Measurements from ENCODE around the gene CDC42SE2.
A peak's percentile ranks its signal among the peaks of the same experiment; 100 is the strongest.

CDC42SE2 gene

DNA sequence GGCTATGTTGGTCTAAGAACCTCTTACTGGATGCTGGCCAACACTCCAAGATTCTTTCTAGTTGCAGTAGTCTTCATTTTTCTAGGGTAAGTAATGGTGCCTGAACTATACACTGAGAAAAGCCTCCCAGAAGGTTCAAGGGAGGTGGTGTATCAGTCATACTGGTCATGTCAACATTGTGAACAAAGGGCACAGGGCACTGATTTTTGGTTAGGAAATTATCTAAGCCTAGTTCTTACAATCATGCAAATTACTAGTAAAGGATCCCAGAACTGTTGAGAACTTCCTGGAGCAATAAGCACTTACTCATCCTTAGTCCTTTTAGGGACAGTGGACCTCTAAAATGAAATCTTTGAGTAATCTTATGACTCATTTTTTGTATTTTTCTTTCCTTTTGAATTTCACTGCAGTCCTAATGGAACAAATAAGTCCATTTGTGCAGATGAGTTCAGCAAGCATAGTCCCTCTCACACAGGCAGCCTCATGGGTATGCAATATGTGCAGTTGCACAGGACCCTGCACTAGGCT is 21.1 kb upstream of the CDC42SE2 start:
- no peak overlapping the region for H3K4me3 ChIP-seq (ENCODE audit: low read depth, low read length)
- peak; percentile 23 for DNase-seq (ENCODE audit: low read depth)
- TF ChIP-seq, protein P1, sequence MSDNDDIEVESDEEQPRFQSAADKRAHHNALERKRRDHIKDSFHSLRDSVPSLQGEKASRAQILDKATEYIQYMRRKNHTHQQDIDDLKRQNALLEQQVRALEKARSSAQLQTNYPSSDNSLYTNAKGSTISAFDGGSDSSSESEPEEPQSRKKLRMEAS (IDR thresholded peaks at IDR 0.05; ENCODE audit: low read depth, low read length) = no peak
- no peak for TF ChIP-seq POLR2A (IDR thresholded peaks at IDR 0.05; ENCODE audit: extremely low read depth, insufficient read length)
- TF ChIP-seq MYC (IDR thresholded peaks at IDR 0.05; ENCODE audit: low read depth, low read length) = no peak
- TF ChIP-seq, protein P2, sequence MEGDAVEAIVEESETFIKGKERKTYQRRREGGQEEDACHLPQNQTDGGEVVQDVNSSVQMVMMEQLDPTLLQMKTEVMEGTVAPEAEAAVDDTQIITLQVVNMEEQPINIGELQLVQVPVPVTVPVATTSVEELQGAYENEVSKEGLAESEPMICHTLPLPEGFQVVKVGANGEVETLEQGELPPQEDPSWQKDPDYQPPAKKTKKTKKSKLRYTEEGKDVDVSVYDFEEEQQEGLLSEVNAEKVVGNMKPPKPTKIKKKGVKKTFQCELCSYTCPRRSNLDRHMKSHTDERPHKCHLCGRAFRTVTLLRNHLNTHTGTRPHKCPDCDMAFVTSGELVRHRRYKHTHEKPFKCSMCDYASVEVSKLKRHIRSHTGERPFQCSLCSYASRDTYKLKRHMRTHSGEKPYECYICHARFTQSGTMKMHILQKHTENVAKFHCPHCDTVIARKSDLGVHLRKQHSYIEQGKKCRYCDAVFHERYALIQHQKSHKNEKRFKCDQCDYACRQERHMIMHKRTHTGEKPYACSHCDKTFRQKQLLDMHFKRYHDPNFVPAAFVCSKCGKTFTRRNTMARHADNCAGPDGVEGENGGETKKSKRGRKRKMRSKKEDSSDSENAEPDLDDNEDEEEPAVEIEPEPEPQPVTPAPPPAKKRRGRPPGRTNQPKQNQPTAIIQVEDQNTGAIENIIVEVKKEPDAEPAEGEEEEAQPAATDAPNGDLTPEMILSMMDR (IDR thresholded peaks at IDR 0.05; ENCODE audit: low read depth, low read length) = no peak

DNA sequence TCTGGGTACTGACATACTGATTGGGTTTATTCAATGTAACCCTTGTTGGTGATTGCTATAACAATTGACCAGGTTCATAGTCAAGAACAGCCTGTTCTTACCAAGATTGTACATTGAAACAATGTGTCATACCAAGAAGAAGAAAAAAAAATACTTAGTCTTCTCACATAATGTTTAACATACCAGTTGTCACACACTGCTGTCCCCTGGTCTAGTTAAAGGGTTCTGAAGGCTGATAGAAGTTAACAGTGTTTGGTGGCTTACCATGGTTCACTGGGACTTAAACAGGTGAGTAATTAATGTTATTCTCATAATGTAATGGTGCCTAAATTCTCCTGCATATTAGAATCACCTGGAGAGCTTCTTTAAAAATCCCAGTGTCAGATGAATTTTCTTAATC is 18.5 kb upstream of the CDC42SE2 start:
- no peak overlapping the region for H3K4me3 ChIP-seq (ENCODE audit: low read depth, low read length)
- TF ChIP-seq, protein P1 (IDR thresholded peaks at IDR 0.05; ENCODE audit: low read depth, low read length) = no peak
- TF ChIP-seq, protein P2 (IDR thresholded peaks at IDR 0.05; ENCODE audit: low read depth, low read length) = no peak
- no peak for TF ChIP-seq POLR2A (IDR thresholded peaks at IDR 0.05; ENCODE audit: extremely low read depth, insufficient read length)
- no peak for TF ChIP-seq MYC (IDR thresholded peaks at IDR 0.05; ENCODE audit: low read depth, low read length)
- DNase-seq (ENCODE audit: low read depth) = no peak

DNA sequence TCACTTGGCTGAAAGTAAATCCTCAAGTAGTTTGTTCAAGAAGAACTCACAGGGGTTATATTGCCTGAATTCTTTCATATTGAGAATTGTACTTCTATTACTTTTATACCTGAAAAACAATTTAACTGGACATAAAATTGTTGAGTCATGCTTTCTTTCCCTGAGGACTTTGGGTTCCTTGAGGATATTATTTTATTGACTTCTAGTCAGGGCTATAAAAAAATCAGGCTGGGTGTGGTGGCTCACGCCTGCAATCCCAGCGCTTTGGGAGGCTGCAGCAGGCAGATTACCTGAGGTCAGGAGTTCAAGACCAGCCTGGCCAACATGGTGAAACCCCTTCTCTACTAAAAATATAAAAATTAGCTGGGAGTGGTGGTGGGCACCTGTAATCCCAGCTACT is 17.9 kb upstream of the CDC42SE2 start:
- H3K4me3 ChIP-seq (ENCODE audit: low read depth, low read length) = no peak overlapping the region
- no peak for TF ChIP-seq MYC (IDR thresholded peaks at IDR 0.05; ENCODE audit: low read depth, low read length)
- TF ChIP-seq, protein P1 (IDR thresholded peaks at IDR 0.05; ENCODE audit: low read depth, low read length) = no peak
- TF ChIP-seq POLR2A (IDR thresholded peaks at IDR 0.05; ENCODE audit: extremely low read depth, insufficient read length) = no peak
- TF ChIP-seq, protein P2 (IDR thresholded peaks at IDR 0.05; ENCODE audit: low read depth, low read length) = no peak
- DNase-seq (ENCODE audit: low read depth) = no peak

DNA sequence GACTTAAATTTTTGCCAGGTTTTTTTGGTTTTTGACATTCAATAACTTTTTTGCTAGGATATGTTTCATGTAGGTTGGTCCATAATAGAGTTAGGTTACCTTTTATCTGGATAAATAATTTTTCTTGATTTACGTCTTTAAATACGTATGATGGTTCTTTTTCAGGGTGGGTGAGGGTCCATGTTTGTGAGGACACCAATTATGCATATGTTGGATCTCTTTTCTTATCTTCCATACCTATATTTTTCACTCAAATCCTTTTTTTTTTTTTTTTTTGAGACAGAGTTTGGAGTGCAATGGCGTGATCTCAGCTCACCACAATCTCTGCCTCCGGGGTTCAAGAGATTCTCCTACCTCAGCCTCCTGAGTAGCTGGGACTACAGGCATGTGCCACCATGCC is 17.3 kb upstream of the CDC42SE2 start:
- no peak overlapping the region for H3K4me3 ChIP-seq (ENCODE audit: low read depth, low read length)
- DNase-seq (ENCODE audit: low read depth) = no peak
- no peak for TF ChIP-seq POLR2A (IDR thresholded peaks at IDR 0.05; ENCODE audit: extremely low read depth, insufficient read length)
- TF ChIP-seq MYC (IDR thresholded peaks at IDR 0.05; ENCODE audit: low read depth, low read length) = no peak
- TF ChIP-seq, protein P2 (IDR thresholded peaks at IDR 0.05; ENCODE audit: low read depth, low read length) = no peak
- TF ChIP-seq, protein P1 (IDR thresholded peaks at IDR 0.05; ENCODE audit: low read depth, low read length) = no peak

DNA sequence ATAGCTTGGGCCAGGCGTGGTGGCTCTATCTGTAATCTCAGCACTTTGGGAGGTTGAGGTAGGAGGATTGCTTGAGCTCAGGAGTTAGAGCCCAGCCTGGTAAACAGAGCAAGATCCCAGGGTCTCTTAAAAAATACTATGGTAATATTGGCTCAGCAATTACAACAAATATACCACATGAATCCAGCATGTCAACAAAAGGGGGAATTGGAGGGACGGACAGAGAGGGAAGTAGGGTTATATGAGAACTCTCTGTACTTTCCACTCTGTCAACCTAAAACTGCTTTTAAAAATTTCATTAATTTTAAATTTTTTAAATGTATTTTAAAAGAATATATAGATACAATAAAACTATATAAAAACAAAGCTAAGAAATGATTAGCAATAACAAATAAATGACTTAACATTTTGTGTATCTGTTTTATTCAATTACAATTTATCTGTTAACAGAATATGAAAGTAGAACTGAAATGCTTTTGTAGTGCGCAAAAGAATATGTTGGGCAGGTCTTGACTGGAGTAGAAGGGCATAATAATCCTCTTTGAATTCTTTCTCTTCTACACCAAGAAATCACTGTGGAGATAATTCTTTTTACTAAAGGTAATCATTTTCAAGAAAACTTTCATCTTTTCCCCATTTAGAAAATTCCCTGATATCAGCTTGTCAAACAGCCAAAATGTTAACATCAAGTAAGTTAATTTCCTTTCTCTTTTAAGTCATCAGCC is 12.9 kb upstream of the CDC42SE2 start:
- H3K4me3 ChIP-seq (ENCODE audit: low read depth, low read length) = no peak overlapping the region
- DNase-seq (ENCODE audit: low read depth) = no peak
- TF ChIP-seq POLR2A (IDR thresholded peaks at IDR 0.05; ENCODE audit: extremely low read depth, insufficient read length) = no peak
- no peak for TF ChIP-seq MYC (IDR thresholded peaks at IDR 0.05; ENCODE audit: low read depth, low read length)
- TF ChIP-seq, protein P1 (IDR thresholded peaks at IDR 0.05; ENCODE audit: low read depth, low read length) = no peak
- TF ChIP-seq, protein P2 (IDR thresholded peaks at IDR 0.05; ENCODE audit: low read depth, low read length) = no peak

Data from NB4 (cell line).